ENCODE measurements around the gene CCDC38. TPM values are rescaled to one million over a fixed set of nuclear protein-coding genes. Genes with fewer than 3 reads are reported as not detected.

The CCDC38 gene
- total RNA-seq, 1 donor from 2014 or later = not detected

GRCh38 chr12:95829395-95829794 lies 113.0 kb downstream of the CCDC38 start:
- H3K4me1 Mint-ChIP-seq = peaks cover 21% of the 10 kb centered on the region
- no peak overlapping the region for H3K4me3 Mint-ChIP-seq
- no peak for TF ChIP-seq CTCF (conservative IDR thresholded peaks at IDR 0.05)
- no peak for DNase-seq (ENCODE audit: low read depth, low spot score)
- H3K36me3 Mint-ChIP-seq (ENCODE audit: low read depth) = no peaks in the 10 kb centered on the region
- no peaks in the 10 kb centered on the region for H3K9me3 Mint-ChIP-seq
- H3K27ac Mint-ChIP-seq (ENCODE audit: unreplicated experiment) = no peak overlapping the region
- no peaks in the 10 kb centered on the region for H3K27me3 Mint-ChIP-seq (ENCODE audit: low read depth)

- H3K9me3 Mint-ChIP-seq = peaks cover 3% of the 10 kb centered on the region
- no peak for DNase-seq (ENCODE audit: low read depth, low spot score)
- H3K36me3 Mint-ChIP-seq (ENCODE audit: low read depth) = no peaks in the 10 kb centered on the region
- H3K4me1 Mint-ChIP-seq = no peaks in the 10 kb centered on the region
- no peaks in the 10 kb centered on the region for H3K27me3 Mint-ChIP-seq (ENCODE audit: low read depth)
- H3K4me3 Mint-ChIP-seq = no peak overlapping the region
- TF ChIP-seq CTCF (conservative IDR thresholded peaks at IDR 0.05) = peak; percentile 62
- H3K27ac Mint-ChIP-seq (ENCODE audit: unreplicated experiment) = no peak overlapping the region
Measured at GRCh38 chr12:95820096-95820703, 122.2 kb downstream of the CCDC38 start.

Other genes with a start within 250 kb of the CCDC38 start
- 5.7 and 6.0 TPM in 2 replicates for gene NTN4, start 151.8 kb downstream of the CCDC38 start, total RNA-seq
- 70.6 and 71.5 TPM in 2 replicates for gene SNRPF, start 83.7 kb downstream of the CCDC38 start, total RNA-seq
- gene AMDHD1, start 717 bp upstream of the CCDC38 start, total RNA-seq = 0.18 and 0.30 TPM in 2 replicates
- 0.25 and 0.65 TPM in 2 replicates for gene HAL, start 53.7 kb upstream of the CCDC38 start, total RNA-seq
- 85.5 and 91.7 TPM in 2 replicates for gene LTA4H, start 93.0 kb upstream of the CCDC38 start, total RNA-seq

Measured in neural crest cell (in vitro differentiated cells).